GM18907 (cell line): ENCODE results near the gene RANBP10.
A peak's percentile ranks its signal among the peaks of the same experiment; 100 is the strongest.
"Not testable (repeated sequence)": the region's sequence is repeated elsewhere in the genome, so short reads cannot be mapped to it uniquely, and the experiment has no call there.

Experiments used
- ATAC-seq: cut with Tn5 transposase; IDR thresholded peaks from one replicate; pipeline ENCODE4 v1.9.1; 2021; ENCODE audit warnings: mild to moderate bottlenecking, moderate library complexity; ENCODE audit not compliant: unreplicated experiment

RANBP10 gene

GRCh38 chr16:67806428-67807147 is at the start of gene RANBP10, which contains the start of gene TSNAXIP1:
Gene RANBP10 (minus strand): TSS chr16:67806560. CDS start chr16:67806536, 24 bp downstream.
Gene TSNAXIP1 (plus strand): TSS chr16:67806889. CDS start chr16:67807150, 261 bp downstream.
- ATAC-seq, result peak; percentile 91

GRCh38 chr16:67855789-67856188 is 49.4 kb upstream of the RANBP10 start:
- no peak for ATAC-seq

- ATAC-seq, result no peak
These were observed 47.3 kb upstream of the RANBP10 start for GRCh38 chr16:67853670-67854069.

- no peak for ATAC-seq
These were observed 41.8 kb upstream of the RANBP10 start for GRCh38 chr16:67848118-67848517.

- peak; percentile 41 for ATAC-seq
These were observed 40.9 kb upstream of the RANBP10 start, which contains the start of gene CENPT for GRCh38 chr16:67847064-67847861. Gene CENPT (minus strand): TSS chr16:67847693. CDS start chr16:67833859, 13,834 bp downstream.

- peak; percentile 67 for ATAC-seq
These were observed 40.1 kb upstream of the RANBP10 start, which contains the start of gene NUTF2 for GRCh38 chr16:67846320-67847063. Gene NUTF2 (plus strand): TSS chr16:67846933. CDS start chr16:67865131, 18,198 bp downstream.

GRCh38 chr16:67846063-67846319 is 39.6 kb upstream of the RANBP10 start:
- no peak for ATAC-seq

GRCh38 chr16:67845291-67846062 is 39.1 kb upstream of the RANBP10 start:
- no peak for ATAC-seq

- no peak for ATAC-seq
These were observed 38.1 kb upstream of the RANBP10 start for GRCh38 chr16:67844497-67844896.

GRCh38 chr16:67843343-67843765 is 37.0 kb upstream of the RANBP10 start:
- ATAC-seq, result no peak

- peak; percentile 7 for ATAC-seq
These were observed 36.4 kb upstream of the RANBP10 start for GRCh38 chr16:67842509-67843342.

- peak; percentile 57 for ATAC-seq
These were observed 35.6 kb upstream of the RANBP10 start, which contains the start of gene THAP11 for GRCh38 chr16:67841816-67842508. Gene THAP11 (plus strand): TSS chr16:67842320. CDS start chr16:67842555, 235 bp downstream.

GRCh38 chr16:67841198-67841815 is 34.9 kb upstream of the RANBP10 start:
- no peak for ATAC-seq

GRCh38 chr16:67837811-67838210 is 31.5 kb upstream of the RANBP10 start:
- ATAC-seq, result no peak

- ATAC-seq, result not testable (repeated sequence)
These were observed 30.8 kb upstream of the RANBP10 start for GRCh38 chr16:67837190-67837589.

- no peak for ATAC-seq
These were observed 27.9 kb upstream of the RANBP10 start for GRCh38 chr16:67834242-67834614.

- peak; percentile 94 for ATAC-seq
These were observed 27.3 kb upstream of the RANBP10 start for GRCh38 chr16:67833415-67834241.

- ATAC-seq, result no peak
These were observed 26.7 kb upstream of the RANBP10 start for GRCh38 chr16:67833030-67833414.
